ENCODE results near the gene FOXI3. TPM values are rescaled to one million over a fixed set of nuclear protein-coding genes. Genes with fewer than 3 reads are reported as not detected.

Gene FOXI3
- total RNA-seq, 2 donors from 2014 or later: 0.40 TPM; not detected in 1

DNA sequence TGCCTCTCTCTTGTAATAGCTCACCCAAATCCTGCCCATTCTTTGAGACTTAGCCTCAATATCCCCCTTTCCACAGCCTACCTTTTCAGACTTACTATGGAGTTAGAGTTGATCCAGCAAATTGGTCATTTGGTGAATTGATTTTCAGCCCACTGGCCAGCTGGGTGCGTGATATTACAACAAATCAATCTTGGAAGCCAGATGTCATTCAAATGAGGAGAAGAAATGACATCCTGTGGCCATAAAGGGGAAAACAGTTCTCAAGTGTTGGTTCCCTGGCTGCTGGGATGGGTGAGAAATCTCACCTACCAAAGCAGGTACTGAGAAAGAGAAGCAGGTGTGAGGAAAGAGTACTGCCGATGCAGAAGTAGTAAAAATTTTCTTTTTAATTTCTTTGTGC is 36.7 kb upstream of the FOXI3 start:
- Histone ChIP-seq H3K27me3 (replicated peaks; ENCODE audit: insufficient read depth) (no peaks in the 10 kb centered on the region), H3K4me3 (no peak overlapping the region), H3K27ac (no peak overlapping the region), H3K4me1 (replicated peaks) (no peaks in the 10 kb centered on the region), H3K9me3 (no peaks in the 10 kb centered on the region), H3K36me3 (no peaks in the 10 kb centered on the region)
- TF ChIP-seq POLR2AphosphoS5 (IDR thresholded peaks at IDR 0.05): no peak
- TF ChIP-seq, protein P1, sequence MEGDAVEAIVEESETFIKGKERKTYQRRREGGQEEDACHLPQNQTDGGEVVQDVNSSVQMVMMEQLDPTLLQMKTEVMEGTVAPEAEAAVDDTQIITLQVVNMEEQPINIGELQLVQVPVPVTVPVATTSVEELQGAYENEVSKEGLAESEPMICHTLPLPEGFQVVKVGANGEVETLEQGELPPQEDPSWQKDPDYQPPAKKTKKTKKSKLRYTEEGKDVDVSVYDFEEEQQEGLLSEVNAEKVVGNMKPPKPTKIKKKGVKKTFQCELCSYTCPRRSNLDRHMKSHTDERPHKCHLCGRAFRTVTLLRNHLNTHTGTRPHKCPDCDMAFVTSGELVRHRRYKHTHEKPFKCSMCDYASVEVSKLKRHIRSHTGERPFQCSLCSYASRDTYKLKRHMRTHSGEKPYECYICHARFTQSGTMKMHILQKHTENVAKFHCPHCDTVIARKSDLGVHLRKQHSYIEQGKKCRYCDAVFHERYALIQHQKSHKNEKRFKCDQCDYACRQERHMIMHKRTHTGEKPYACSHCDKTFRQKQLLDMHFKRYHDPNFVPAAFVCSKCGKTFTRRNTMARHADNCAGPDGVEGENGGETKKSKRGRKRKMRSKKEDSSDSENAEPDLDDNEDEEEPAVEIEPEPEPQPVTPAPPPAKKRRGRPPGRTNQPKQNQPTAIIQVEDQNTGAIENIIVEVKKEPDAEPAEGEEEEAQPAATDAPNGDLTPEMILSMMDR (IDR thresholded peaks at IDR 0.05): no peak
- no peak for TF ChIP-seq POLR2A (IDR thresholded peaks at IDR 0.05)
- DNase-seq (ENCODE audit: low spot score): no peak
- 86% methylated on average over 2 of the region's 2 CpGs for WGBS
- intact Hi-C loops (cut with DNase I): no loop called here

DNA sequence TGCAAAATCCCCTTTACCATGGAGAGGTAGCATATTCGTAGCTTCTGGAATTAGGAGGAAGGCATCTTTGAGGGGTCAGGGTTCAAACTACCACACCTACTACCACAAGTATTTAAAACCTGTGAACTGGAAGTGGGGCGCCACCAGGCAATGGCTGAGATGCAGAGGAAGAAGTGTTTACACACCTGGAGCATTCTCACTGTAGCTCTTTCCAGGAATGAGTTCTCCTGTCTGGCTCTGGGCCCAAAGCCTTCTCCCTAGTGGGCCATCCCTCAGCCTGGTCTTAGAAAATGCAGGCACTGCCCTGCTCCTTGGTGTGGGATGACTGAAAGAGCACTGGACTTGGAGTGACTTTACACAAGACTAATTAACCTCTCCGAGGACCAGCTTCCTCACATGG is 30.7 kb upstream of the FOXI3 start:
- 66% methylated on average over 3 of the region's 3 CpGs for WGBS
- TF ChIP-seq POLR2A (IDR thresholded peaks at IDR 0.05) (no peak), POLR2AphosphoS5 (IDR thresholded peaks at IDR 0.05) (no peak)
- TF ChIP-seq, protein P1 (IDR thresholded peaks at IDR 0.05): no peak

DNA sequence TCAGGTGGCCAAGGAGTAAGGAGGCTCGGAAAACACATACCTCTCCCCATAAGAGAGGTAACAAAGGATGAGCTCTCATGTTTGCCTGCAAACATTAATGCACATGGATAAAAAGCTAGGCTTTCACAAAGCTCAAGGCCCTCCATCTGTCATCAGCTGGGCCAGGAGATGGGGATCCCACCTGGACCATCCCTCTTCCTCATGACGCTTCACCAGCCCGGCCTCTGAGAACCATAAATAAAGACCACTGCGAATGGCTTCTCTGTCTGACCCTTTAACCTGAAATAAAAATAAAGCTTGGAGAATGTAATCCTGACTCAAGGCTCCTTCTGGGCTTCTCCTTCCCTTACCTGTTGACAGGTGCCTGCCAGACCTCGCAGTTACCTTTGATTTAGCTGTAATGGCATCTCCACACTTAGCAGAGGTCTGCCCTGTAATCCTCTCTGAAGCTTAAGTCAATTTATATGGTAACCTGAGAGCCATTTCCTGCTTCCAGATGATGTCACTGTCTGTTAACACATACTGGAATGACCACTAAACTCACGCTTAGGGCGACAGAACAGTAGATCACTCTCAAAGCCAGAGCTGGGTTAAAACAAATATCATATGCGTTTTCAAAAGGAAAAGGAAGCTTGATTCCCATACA is 29.3 kb upstream of the FOXI3 start:
- intact Hi-C loops (cut with DNase I): no loop called here
- 27% methylated on average over 8 of the region's 8 CpGs for WGBS
- Histone ChIP-seq H3K36me3 (no peaks in the 10 kb centered on the region), H3K4me3 (no peak overlapping the region), H3K4me1 (replicated peaks) (no peaks in the 10 kb centered on the region), H3K27me3 (replicated peaks; ENCODE audit: insufficient read depth) (no peaks in the 10 kb centered on the region), H3K9me3 (no peaks in the 10 kb centered on the region), H3K27ac (no peak overlapping the region)
- TF ChIP-seq POLR2A (IDR thresholded peaks at IDR 0.05) (no peak), POLR2AphosphoS5 (IDR thresholded peaks at IDR 0.05) (no peak)
- TF ChIP-seq, protein P1 (IDR thresholded peaks at IDR 0.05): no peak
- DNase-seq (ENCODE audit: low spot score): no peak

More for the DNA sequence above, 30.7 kb upstream of the FOXI3 start:
- Histone ChIP-seq H3K9me3 (no peaks in the 10 kb centered on the region), H3K36me3 (no peaks in the 10 kb centered on the region), H3K4me1 (replicated peaks) (no peaks in the 10 kb centered on the region), H3K27me3 (replicated peaks; ENCODE audit: insufficient read depth) (no peaks in the 10 kb centered on the region), H3K27ac (no peak overlapping the region), H3K4me3 (no peak overlapping the region)
- intact Hi-C loops (cut with DNase I): no loop called here
- no peak for DNase-seq (ENCODE audit: low spot score)

DNA sequence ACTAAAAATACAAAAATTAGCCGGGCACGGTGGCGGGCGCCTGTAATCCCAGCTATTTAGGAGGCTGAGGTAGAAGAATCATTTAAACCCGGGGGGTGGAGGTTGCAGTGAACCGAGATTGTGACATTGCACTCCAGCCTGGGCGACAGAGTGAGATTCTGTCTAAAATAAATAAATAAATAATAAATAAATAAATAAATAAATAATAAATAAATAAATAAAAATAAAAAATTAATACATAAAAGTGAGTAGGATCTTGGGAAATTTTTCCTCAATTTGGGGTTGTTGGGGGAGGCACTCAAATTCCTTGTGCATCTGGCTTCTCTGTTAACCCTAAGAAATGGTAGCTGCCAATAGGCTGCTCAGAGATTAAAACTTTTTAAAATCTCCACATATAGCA is 20.3 kb upstream of the FOXI3 start:
- no peak for DNase-seq (ENCODE audit: low spot score)
- H3K27me3 ChIP-seq (replicated peaks; ENCODE audit: insufficient read depth): no peaks in the 10 kb centered on the region
- no peak overlapping the region for H3K4me3 ChIP-seq
- no peaks in the 10 kb centered on the region for H3K9me3 ChIP-seq
- 98% methylated on average over 7 of the region's 7 CpGs for WGBS
- no peak overlapping the region for H3K27ac ChIP-seq
- no peaks in the 10 kb centered on the region for H3K4me1 ChIP-seq (replicated peaks)
- intact Hi-C loops (cut with DNase I): no loop called here
- no peak for TF ChIP-seq POLR2AphosphoS5 (IDR thresholded peaks at IDR 0.05)
- no peaks in the 10 kb centered on the region for H3K36me3 ChIP-seq

DNA sequence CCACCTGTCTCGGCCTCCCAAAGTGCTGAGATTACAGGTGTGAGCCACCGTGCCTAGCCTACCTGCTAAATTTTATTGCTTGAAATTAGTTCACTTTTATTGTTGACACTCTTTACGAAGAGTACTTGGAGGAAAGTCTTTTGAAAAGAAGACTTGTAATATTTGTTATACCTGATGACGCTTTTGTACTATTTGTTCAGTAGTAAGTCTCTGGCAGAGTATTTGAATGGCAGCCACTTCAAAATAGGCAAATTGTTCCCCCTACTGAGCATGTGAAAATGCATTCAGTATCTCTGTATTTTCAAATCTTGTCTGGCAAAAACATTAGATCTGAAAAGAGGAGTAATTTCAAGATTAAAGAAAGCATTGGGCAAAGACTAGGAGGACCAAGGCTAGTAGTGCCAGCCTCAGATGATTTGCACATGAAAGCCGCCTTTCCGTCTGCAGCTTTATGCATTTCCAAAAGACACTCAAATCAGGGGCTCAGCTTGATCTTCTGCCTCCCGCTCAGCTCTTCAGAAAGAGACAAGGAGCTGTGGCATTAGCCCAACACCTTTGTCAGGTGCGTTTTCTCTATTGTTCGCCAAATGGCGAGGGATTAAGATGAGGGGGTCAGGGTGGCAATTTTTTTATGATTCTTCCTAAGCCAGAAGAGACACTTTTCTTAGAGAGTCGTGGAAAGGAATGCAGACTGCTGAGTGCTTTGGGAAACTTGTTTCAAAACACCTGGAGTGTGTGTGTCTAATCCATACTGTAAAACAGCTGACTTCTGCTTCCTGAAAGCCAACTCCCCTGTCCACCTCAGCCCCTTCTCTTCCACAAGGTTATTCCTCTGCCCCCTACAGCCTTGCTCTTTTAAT is 18.8 kb upstream of the FOXI3 start:
- no peak for DNase-seq (ENCODE audit: low spot score)
- H3K36me3 ChIP-seq: no peaks in the 10 kb centered on the region
- H3K4me3 ChIP-seq: no peak overlapping the region
- intact Hi-C loops (cut with DNase I): no loop called here
- H3K27ac ChIP-seq: no peak overlapping the region
- H3K4me1 ChIP-seq (replicated peaks): no peaks in the 10 kb centered on the region
- no peaks in the 10 kb centered on the region for H3K27me3 ChIP-seq (replicated peaks; ENCODE audit: insufficient read depth)
- WGBS: 32% methylated on average over 11 of the region's 11 CpGs
- TF ChIP-seq, protein P1 (IDR thresholded peaks at IDR 0.05): no peak
- TF ChIP-seq POLR2AphosphoS5 (IDR thresholded peaks at IDR 0.05) (no peak), POLR2A (IDR thresholded peaks at IDR 0.05) (no peak)
- H3K9me3 ChIP-seq: no peaks in the 10 kb centered on the region

Data from prostate gland (tissue), 2 donors.